Endothelial cell of umbilical vein (primary cell): ENCODE results near the gene PFKFB3. TPM values are rescaled to one million over a fixed set of nuclear protein-coding genes. Genes with fewer than 3 reads are reported as not detected.

ENCODE experiments used
- BruUV-seq: library from RNA; stranded (reverse); fragments of 400-500 nt; replicated peaks from 2 replicates; lab custom pipeline; 2021; lab: Mats Ljungman, UMichigan
- CTCF ChIA-PET: fragments of 300-600, 350-600 bp; sonication (Branson Sonifier 250); formaldehyde crosslinking; loops from one replicate; lab custom pipeline; 2021; ENCODE audit warnings: antibody characterized with exemption, inconsistent platforms; lab: Charles Lee
- POLR2A ChIA-PET: fragments of 300-600, 350-600 bp; sonication (Branson Sonifier 250); formaldehyde crosslinking; loops from one replicate; lab custom pipeline; 2021; ENCODE audit warnings: antibody characterized with exemption, inconsistent platforms; lab: Charles Lee
- DNase-seq: peaks from one replicate; pipeline ENCODE4 v3.0.0-alpha.2; 2011; ENCODE audit warnings: low read depth, low spot score
- FAIRE-seq: peaks from 2 replicates; lab custom pipeline; 2011; peaks lifted over from hg19 to GRCh38; lab: Jason Lieb, UNC
- H2AFZ ChIP-seq: 2 replicates; pipeline ENCODE4 v1.6.0; 2012; ENCODE audit warnings: low read depth, low read length, control low read depth, inconsistent platforms
- H3K27ac ChIP-seq: 2 replicates; pipeline ENCODE4 v1.5.1; 2011; ENCODE audit warnings: low read depth, mild to moderate bottlenecking, control low read depth, low read length, moderate library complexity; ENCODE audit not compliant: insufficient read depth
- H3K27me3 ChIP-seq, 2 experiments: 2 replicates each; pipeline versions ENCODE4 v1.6.0 to v1.6.1; 2011; ENCODE audit warnings: low read length in 2 of 2, mixed read lengths in 1 of 2; ENCODE audit not compliant: control insufficient read depth in 2 of 2, insufficient read depth in 2 of 2
- H3K36me3 ChIP-seq, 2 experiments: 2 replicates in 1 of 2; 3 replicates in 1 of 2; pipeline ENCODE4 v1.5.1; 2011; ENCODE audit warnings: low read length in 2 of 2, mild to moderate bottlenecking in 1 of 2, moderate library complexity in 1 of 2; ENCODE audit not compliant: control insufficient read depth in 2 of 2, insufficient read depth in 2 of 2; ENCODE audit errors: extremely low read depth in 1 of 2
- H3K4me1 ChIP-seq: 3 replicates; pipeline ENCODE4 v1.5.1; 2011; ENCODE audit warnings: mild to moderate bottlenecking, low read length; ENCODE audit not compliant: control insufficient read depth, insufficient read depth; ENCODE audit errors: extremely low read depth
- H3K4me2 ChIP-seq: 2 replicates; pipeline ENCODE4 v1.6.1; 2011; ENCODE audit warnings: low read length, control low read depth, mixed read lengths; ENCODE audit not compliant: insufficient read depth
- H3K4me3 ChIP-seq, 3 experiments: fragments of 200-600 bp in 1 of 3; sonication (generic), shearing (Covaris generic) in 1 of 3; replicated peaks in 1 of 3; 2 replicates each; pipeline ENCODE4 v1.5.1; 2011 to 2016; ENCODE audit warnings: control low read depth in 3 of 3, low read length in 3 of 3, mild to moderate bottlenecking in 2 of 3, inconsistent platforms in 1 of 3, low read depth in 1 of 3, moderate library complexity in 1 of 3; ENCODE audit not compliant: insufficient read depth in 1 of 3
- H3K79me2 ChIP-seq: 2 replicates; pipeline ENCODE4 v1.6.0; 2012; ENCODE audit warnings: low read length, inconsistent platforms; ENCODE audit not compliant: control insufficient read depth, insufficient read depth
- H3K9ac ChIP-seq: replicated peaks from 2 replicates; pipeline ENCODE3; 2011; ENCODE audit warnings: low read length, control low read depth; ENCODE audit not compliant: insufficient read depth; ENCODE audit errors: extremely low read depth
- H3K9me1 ChIP-seq: replicated peaks from 3 replicates; pipeline ENCODE4 v1.6.0; 2011; ENCODE audit warnings: mild to moderate bottlenecking, low read length; ENCODE audit not compliant: control insufficient read depth, insufficient read depth; ENCODE audit errors: extremely low read depth
- H3K9me3 ChIP-seq: replicated peaks from 2 replicates; pipeline ENCODE4 v1.5.1; 2012; ENCODE audit warnings: low read length, inconsistent platforms; ENCODE audit not compliant: control insufficient read depth, insufficient read depth
- H4K20me1 ChIP-seq: replicated peaks from 2 replicates; pipeline ENCODE3; 2011; ENCODE audit warnings: mild to moderate bottlenecking, low read length; ENCODE audit not compliant: control insufficient read depth, insufficient read depth; ENCODE audit errors: extremely low read depth
- EZH2 ChIP-seq: IDR thresholded peaks from 2 replicates; pipeline ENCODE4 v1.6.1; 2012; ENCODE audit warnings: borderline replicate concordance, low read depth, mild to moderate bottlenecking, moderate library complexity, low read length, inconsistent platforms; ENCODE audit not compliant: severe bottlenecking
- FOS ChIP-seq: IDR thresholded peaks from 2 replicates; pipeline ENCODE4 v1.6.1; 2011; ENCODE audit warnings: mild to moderate bottlenecking, low read length, moderate library complexity, borderline replicate concordance; ENCODE audit not compliant: insufficient read depth
- JUN ChIP-seq: IDR thresholded peaks from 2 replicates; pipeline ENCODE4 v1.6.1; 2011; ENCODE audit warnings: borderline replicate concordance, low read depth; ENCODE audit not compliant: insufficient read length, insufficient read depth
- POLR2AphosphoS5 ChIP-seq: IDR thresholded peaks from 2 replicates; pipeline ENCODE4 v1.6.1; 2012; ENCODE audit warnings: low read depth, mild to moderate bottlenecking, control low read depth, low read length, moderate library complexity; ENCODE audit not compliant: insufficient read depth
- dilution Hi-C: fragments of 300-500 bp; cut with MboI; formaldehyde crosslinking; loops from one replicate; pipeline ENCODE4 v1.15.0; 2019; ENCODE audit warnings: low sequenced_read_pairs; ENCODE audit not compliant: extremely low pct_ligation_motif_present
- intact Hi-C: fragments of 100-400 bp; cut with micrococcal nuclease; formaldehyde crosslinking; loops from one replicate; pipeline ENCODE4 v1.10.0; 2022
- polyA plus RNA-seq, 4 experiments: library from polyadenylated mRNA; depleted of rRNA in 3 of 4; stranded (reverse) in 3 of 4; unstranded in 1 of 4; fragments of >200 nt; gene quantifications; 2 replicates each; pipeline versions ENCODE4 v1.2.1 to v1.2.3, GENCODE V29; 2011 to 2012; ENCODE audit warnings: missing spikeins in 1 of 4
- total RNA-seq: library from RNA; stranded (reverse); gene quantifications from 2 replicates; pipeline ENCODE4 v1.2.3, GENCODE V29; 2021
- TF ChIP-seq, protein P1 (sequence below), 2 donors: IDR thresholded peaks; 1 replicate in 1 of 2; 2 replicates in 1 of 2; pipeline ENCODE4 v1.5.1; 2011; ENCODE audit warnings: low read length in 2 of 2, mild to moderate bottlenecking in 2 of 2, moderate library complexity in 2 of 2, control low read depth in 1 of 2, inconsistent platforms in 1 of 2, low read depth in 1 of 2; ENCODE audit not compliant: insufficient read depth in 1 of 2; ENCODE audit errors: extremely low read depth in 1 of 2

PFKFB3 gene
- total and polyA plus RNA-seq, 2 donors (not counting 3 experiments of a cell fraction or from before 2014, with no cell fraction given) = 15.8 to 33.7 TPM

DNA sequence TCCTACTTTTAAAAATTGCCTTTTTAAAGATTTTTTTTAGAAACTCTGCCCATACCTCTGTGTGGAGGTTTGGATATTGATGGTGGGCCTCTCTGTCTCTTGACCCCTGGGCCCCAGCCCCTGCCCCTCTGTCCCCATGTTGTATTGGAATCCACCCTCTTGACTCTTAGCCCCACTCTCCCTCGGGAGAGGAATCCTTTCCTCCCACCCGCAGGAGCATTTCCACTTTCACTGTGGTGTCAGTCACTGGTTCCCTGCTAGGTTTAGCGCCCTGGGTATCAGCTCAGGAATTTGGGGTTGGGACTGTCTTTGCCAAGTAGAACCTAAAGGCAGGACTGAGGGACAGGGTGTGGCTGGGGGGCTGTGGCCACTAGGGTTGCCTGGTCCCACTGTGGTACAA, 10.1 kb downstream of the PFKFB3 start:
- POLR2A ChIA-PET = interaction anchor here (1.0 kb wide), 1 partner anchor 10 kb away, joined by 4 read pairs; the partner anchor contains the start of gene PFKFB3
- H3K9me1 ChIP-seq = no peaks in the 10 kb centered on the region
- no peaks in the 10 kb centered on the region for H3K9me3 ChIP-seq
- intact Hi-C loops = no loop called here
- no TSS peak for BruUV-seq
- H4K20me1 ChIP-seq = no peaks in the 10 kb centered on the region
- H3K36me3 ChIP-seq = peaks cover 17 to 31% of the 10 kb centered on the region in 2 experiments
- H3K27me3 ChIP-seq = no peaks in the 10 kb centered on the region
- H3K4me3 ChIP-seq = no peak overlapping the region
- no peak overlapping the region for H2AFZ ChIP-seq
- dilution Hi-C loops = no loop called here
- CTCF ChIA-PET = interaction anchor here (1.2 kb wide), 2 partner anchors 9 to 42 kb away, joined by 3 read pairs; no protein-coding TSS in a partner anchor
- H3K27ac ChIP-seq = no peak overlapping the region
- TF ChIP-seq POLR2AphosphoS5 = no peak
- TF ChIP-seq JUN = no peak
- no peak for TF ChIP-seq FOS
- no peak for TF ChIP-seq EZH2
- TF ChIP-seq, protein P1, sequence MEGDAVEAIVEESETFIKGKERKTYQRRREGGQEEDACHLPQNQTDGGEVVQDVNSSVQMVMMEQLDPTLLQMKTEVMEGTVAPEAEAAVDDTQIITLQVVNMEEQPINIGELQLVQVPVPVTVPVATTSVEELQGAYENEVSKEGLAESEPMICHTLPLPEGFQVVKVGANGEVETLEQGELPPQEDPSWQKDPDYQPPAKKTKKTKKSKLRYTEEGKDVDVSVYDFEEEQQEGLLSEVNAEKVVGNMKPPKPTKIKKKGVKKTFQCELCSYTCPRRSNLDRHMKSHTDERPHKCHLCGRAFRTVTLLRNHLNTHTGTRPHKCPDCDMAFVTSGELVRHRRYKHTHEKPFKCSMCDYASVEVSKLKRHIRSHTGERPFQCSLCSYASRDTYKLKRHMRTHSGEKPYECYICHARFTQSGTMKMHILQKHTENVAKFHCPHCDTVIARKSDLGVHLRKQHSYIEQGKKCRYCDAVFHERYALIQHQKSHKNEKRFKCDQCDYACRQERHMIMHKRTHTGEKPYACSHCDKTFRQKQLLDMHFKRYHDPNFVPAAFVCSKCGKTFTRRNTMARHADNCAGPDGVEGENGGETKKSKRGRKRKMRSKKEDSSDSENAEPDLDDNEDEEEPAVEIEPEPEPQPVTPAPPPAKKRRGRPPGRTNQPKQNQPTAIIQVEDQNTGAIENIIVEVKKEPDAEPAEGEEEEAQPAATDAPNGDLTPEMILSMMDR (IDR thresholded peaks at IDR 0.05; ENCODE audit: extremely low read depth in 1 of 2, insufficient read depth in 1 of 2, low read depth in 1 of 2, low read length in 2 of 2) = no peak
- no peak overlapping the region for H3K9ac ChIP-seq
- H3K79me2 ChIP-seq = peaks cover 36% of the 10 kb centered on the region
- H3K4me2 ChIP-seq = no peak overlapping the region
- FAIRE-seq (no peak), DNase-seq (no peak)
- no peaks in the 10 kb centered on the region for H3K4me1 ChIP-seq
